Upper lobe of left lung (tissue), 4 donors: Measurements from ENCODE around the gene ZRANB2.
A peak's percentile ranks its signal among the peaks of the same experiment; 100 is the strongest.

Experiments used
- POLR2A ChIP-seq, 4 donors: fragments of 450-650 bp; IDR thresholded peaks; one replicate each; pipeline ENCODE4 v1.5.1; 2016 to 2017; ENCODE audit warnings: antibody characterized with exemption in 4 of 4, mild to moderate bottlenecking in 2 of 4
- TF ChIP-seq, protein P1 (sequence below), 6 experiments: fragments of 450-650 bp in 4 of 6; fragments of 200-600 bp in 2 of 6; sonication (generic) in 2 of 6; IDR thresholded peaks; one replicate each; pipeline ENCODE4 v1.5.1; 2016 to 2019; ENCODE audit warnings: antibody characterized with exemption in 6 of 6

DNA sequence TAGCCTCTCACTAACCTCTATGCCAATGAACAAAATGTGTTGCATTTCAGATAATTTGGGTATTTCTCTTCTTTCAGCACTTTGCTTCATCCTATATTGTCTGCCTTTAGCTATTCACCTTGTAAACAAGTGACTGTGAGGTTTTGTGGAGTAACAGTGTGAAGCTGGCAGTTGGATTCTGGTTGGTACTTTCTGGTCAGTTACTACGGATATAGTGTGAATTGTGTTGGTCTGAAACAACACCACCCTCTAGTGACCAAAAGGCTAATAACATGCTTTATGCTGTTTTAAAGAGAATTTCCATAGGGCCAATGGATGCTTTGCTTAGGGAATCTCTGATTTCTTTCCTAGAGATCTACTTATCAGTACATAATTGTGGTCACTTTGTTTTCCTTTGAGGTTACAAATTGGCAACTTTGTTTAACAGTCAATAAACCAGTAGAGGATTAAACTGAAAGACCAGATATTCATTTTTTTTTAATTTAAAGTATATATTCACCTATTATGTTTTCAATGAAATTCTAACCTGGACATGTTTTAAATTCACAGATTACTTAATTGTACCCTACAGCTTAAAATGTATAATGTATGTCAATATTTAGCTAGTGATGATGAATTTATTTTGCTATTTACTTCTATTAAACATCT lies 30.8 kb downstream of the ZRANB2 start:
- TF ChIP-seq, protein P1, sequence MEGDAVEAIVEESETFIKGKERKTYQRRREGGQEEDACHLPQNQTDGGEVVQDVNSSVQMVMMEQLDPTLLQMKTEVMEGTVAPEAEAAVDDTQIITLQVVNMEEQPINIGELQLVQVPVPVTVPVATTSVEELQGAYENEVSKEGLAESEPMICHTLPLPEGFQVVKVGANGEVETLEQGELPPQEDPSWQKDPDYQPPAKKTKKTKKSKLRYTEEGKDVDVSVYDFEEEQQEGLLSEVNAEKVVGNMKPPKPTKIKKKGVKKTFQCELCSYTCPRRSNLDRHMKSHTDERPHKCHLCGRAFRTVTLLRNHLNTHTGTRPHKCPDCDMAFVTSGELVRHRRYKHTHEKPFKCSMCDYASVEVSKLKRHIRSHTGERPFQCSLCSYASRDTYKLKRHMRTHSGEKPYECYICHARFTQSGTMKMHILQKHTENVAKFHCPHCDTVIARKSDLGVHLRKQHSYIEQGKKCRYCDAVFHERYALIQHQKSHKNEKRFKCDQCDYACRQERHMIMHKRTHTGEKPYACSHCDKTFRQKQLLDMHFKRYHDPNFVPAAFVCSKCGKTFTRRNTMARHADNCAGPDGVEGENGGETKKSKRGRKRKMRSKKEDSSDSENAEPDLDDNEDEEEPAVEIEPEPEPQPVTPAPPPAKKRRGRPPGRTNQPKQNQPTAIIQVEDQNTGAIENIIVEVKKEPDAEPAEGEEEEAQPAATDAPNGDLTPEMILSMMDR (IDR thresholded peaks at IDR 0.05): peak; percentile 43 to 79 (median 66)
- no peak for TF ChIP-seq POLR2A (IDR thresholded peaks at IDR 0.05)
